A375 (cell line): ENCODE results near the gene CNOT2. TPM values are rescaled to one million over a fixed set of nuclear protein-coding genes. Genes with fewer than 3 reads are reported as not detected.

Experiments
- total RNA-seq: library from RNA; depleted of rRNA; stranded (reverse); fragments of >200 nt; shearing (Covaris generic); gene quantifications from 2 replicates; pipeline ENCODE4 v1.2.3, GENCODE V29; 2014; rRNA removed

Gene CNOT2
- total RNA-seq = 97.2 and 105 TPM in 2 replicates

GRCh38 chr12:70242695-70243509 is at the start of gene CNOT2:
Gene CNOT2, plus strand, starts transcription at chr12:70243433. Its CDS starts 34,794 bp downstream, at chr12:70278227.

GRCh38 chr12:70365648-70366518 is 122.7 kb downstream of the CNOT2 start, which contains the start of gene KCNMB4:
Gene KCNMB4, plus strand, starts transcription at chr12:70366290. Its CDS starts 445 bp downstream, at chr12:70366735.

Other genes with a start within 250 kb of the CNOT2 start
- 0.16 and 0.53 TPM in 2 replicates for gene KCNMB4, start 122.9 kb downstream of the CNOT2 start, total RNA-seq